NCI-H1105 (cell line): ENCODE measurements around the gene TCTA.

ENCODE experiments used
- DNase-seq: peaks from one replicate; lab custom pipeline; 2025; lab: John Stamatoyannopoulos, UW

TCTA gene

GRCh38 chr3:49460956-49461355, 48.7 kb downstream of the TCTA start:
- DNase-seq: no peak

GRCh38 chr3:49461443-49462171, 49.4 kb downstream of the TCTA start:
- no peak for DNase-seq

DNA sequence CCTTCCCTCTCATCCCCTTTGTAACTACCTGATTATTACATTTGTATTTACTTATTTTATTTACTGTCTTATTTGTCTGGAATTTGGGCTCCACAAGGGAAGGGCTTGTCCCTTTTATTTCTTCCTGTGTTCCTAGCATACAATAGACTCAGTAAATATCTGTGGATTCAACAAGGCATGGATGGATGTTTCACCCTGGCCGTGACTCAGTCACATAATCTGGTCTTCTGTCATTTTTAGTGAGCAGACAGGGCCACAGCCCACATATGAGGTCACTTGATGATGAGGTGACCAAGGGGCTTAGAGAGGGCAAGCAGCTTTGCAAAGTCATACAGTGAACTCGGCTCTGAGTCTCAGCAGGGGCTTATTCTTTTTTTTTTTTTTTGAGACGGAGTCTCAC, 50.0 kb downstream of the TCTA start:
- DNase-seq: no peak

GRCh38 chr3:49465270-49466034, 53.2 kb downstream of the TCTA start:
- DNase-seq: no peak
